AG09309 (cell line): ENCODE results near the gene PRSS48.
"Not testable (repeated sequence)": the region's sequence is repeated elsewhere in the genome, so short reads cannot be mapped to it uniquely, and the experiment has no call there.

ENCODE experiments used
- DNase-seq: peaks from one replicate; pipeline ENCODE4 v3.0.0-alpha.2; 2010; ENCODE audit warnings: low read depth
- H3K4me3 ChIP-seq: 2 replicates; pipeline ENCODE4 v1.5.1; 2011; ENCODE audit warnings: mild to moderate bottlenecking, low read depth, low read length, moderate library complexity; ENCODE audit not compliant: control insufficient read depth
- CTCF ChIP-seq: IDR thresholded peaks from 2 replicates; pipeline ENCODE4 v1.5.1; 2011; ENCODE audit warnings: mild to moderate bottlenecking, low read depth, low read length, inconsistent platforms; ENCODE audit not compliant: insufficient read depth, control insufficient read depth; ENCODE audit errors: missing control alignments

The PRSS48 gene

GRCh38 chr4:151250706-151251105 is 26.3 kb upstream of the PRSS48 start:
- no peak for TF ChIP-seq CTCF
- no peak overlapping the region for H3K4me3 ChIP-seq
- no peak for DNase-seq

- no peak for DNase-seq
- TF ChIP-seq CTCF: no peak
Observed at GRCh38 chr4:151251603-151252304, 25.2 kb upstream of the PRSS48 start.

GRCh38 chr4:151255226-151255625 is 21.7 kb upstream of the PRSS48 start:
- not testable (repeated sequence) for H3K4me3 ChIP-seq, DNase-seq

More at GRCh38 chr4:151251603-151252304, 25.2 kb upstream of the PRSS48 start:
- H3K4me3 ChIP-seq: no peak overlapping the region

GRCh38 chr4:151255680-151256079 is 21.3 kb upstream of the PRSS48 start:
- DNase-seq, H3K4me3 ChIP-seq: not testable (repeated sequence)

GRCh38 chr4:151256134-151256533 is 20.8 kb upstream of the PRSS48 start:
- no peak for DNase-seq
- no peak overlapping the region for H3K4me3 ChIP-seq
- TF ChIP-seq CTCF: no peak

- TF ChIP-seq CTCF: no peak
- DNase-seq: no peak
- no peak overlapping the region for H3K4me3 ChIP-seq
Observed at GRCh38 chr4:151257704-151258103, 19.3 kb upstream of the PRSS48 start.

- no peak overlapping the region for H3K4me3 ChIP-seq
- no peak for DNase-seq
- TF ChIP-seq CTCF: no peak
Observed at GRCh38 chr4:151259752-151260151, 17.2 kb upstream of the PRSS48 start.

- TF ChIP-seq CTCF: no peak
- DNase-seq: no peak
- H3K4me3 ChIP-seq: no peak overlapping the region
Observed at GRCh38 chr4:151260526-151260925, 16.4 kb upstream of the PRSS48 start.
